IPS-18c (cell line): ENCODE measurements around the gene ORC1.

Source experiments
- H3K4me3 ChIP-seq: 2 replicates; pipeline ENCODE4 v1.7.0; 2013; ENCODE audit warnings: low read depth, mild to moderate bottlenecking, low read length, moderate library complexity; ENCODE audit not compliant: insufficient read depth
- H3K9me3 ChIP-seq: one replicate; pipeline ENCODE4 v1.6.1; 2013; ENCODE audit warnings: mild to moderate bottlenecking, low read length, moderate library complexity; ENCODE audit not compliant: control insufficient read depth, insufficient read depth

The ORC1 gene

GRCh38 chr1:52358851-52359497 lies 45.2 kb downstream of the ORC1 start:
- Histone ChIP-seq H3K9me3 (no peaks in the 10 kb centered on the region), H3K4me3 (no peak overlapping the region)

- Histone ChIP-seq H3K9me3 (no peaks in the 10 kb centered on the region), H3K4me3 (no peak overlapping the region)
Measured at GRCh38 chr1:52357397-52357796, 46.8 kb downstream of the ORC1 start.

GRCh38 chr1:52356818-52357355 lies 47.3 kb downstream of the ORC1 start:
- Histone ChIP-seq H3K9me3 (no peaks in the 10 kb centered on the region), H3K4me3 (no peak overlapping the region)

- no peak overlapping the region for H3K4me3 ChIP-seq
- H3K9me3 ChIP-seq = no peaks in the 10 kb centered on the region
Measured at GRCh38 chr1:52355847-52356505, 48.2 kb downstream of the ORC1 start.

- Histone ChIP-seq H3K9me3 (no peaks in the 10 kb centered on the region), H3K4me3 (no peak overlapping the region)
Measured at GRCh38 chr1:52355436-52355835, 48.8 kb downstream of the ORC1 start.

- H3K9me3 ChIP-seq = no peaks in the 10 kb centered on the region
- no peak overlapping the region for H3K4me3 ChIP-seq
Measured at GRCh38 chr1:52352690-52353089, 51.5 kb downstream of the ORC1 start.

- no peak overlapping the region for H3K4me3 ChIP-seq
- no peaks in the 10 kb centered on the region for H3K9me3 ChIP-seq
Measured at GRCh38 chr1:52348704-52349300, 55.4 kb downstream of the ORC1 start.

- no peak overlapping the region for H3K4me3 ChIP-seq
- no peaks in the 10 kb centered on the region for H3K9me3 ChIP-seq
Measured at GRCh38 chr1:52346653-52347052, 57.6 kb downstream of the ORC1 start.

- H3K4me3 ChIP-seq = no peak overlapping the region
- H3K9me3 ChIP-seq = no peaks in the 10 kb centered on the region
Measured at GRCh38 chr1:52345252-52345651, 59.0 kb downstream of the ORC1 start.

GRCh38 chr1:52343979-52344378 lies 60.2 kb downstream of the ORC1 start:
- Histone ChIP-seq H3K9me3 (no peaks in the 10 kb centered on the region), H3K4me3 (no peak overlapping the region)

GRCh38 chr1:52341655-52342260 lies 62.5 kb downstream of the ORC1 start:
- H3K9me3 ChIP-seq = no peaks in the 10 kb centered on the region
- H3K4me3 ChIP-seq = no peak overlapping the region

- Histone ChIP-seq H3K9me3 (no peaks in the 10 kb centered on the region), H3K4me3 (no peak overlapping the region)
Measured at GRCh38 chr1:52337439-52337838, 66.8 kb downstream of the ORC1 start.

- H3K9me3 ChIP-seq = no peaks in the 10 kb centered on the region
- H3K4me3 ChIP-seq = no peak overlapping the region
Measured at GRCh38 chr1:52334906-52335528, 69.2 kb downstream of the ORC1 start.

- no peaks in the 10 kb centered on the region for H3K9me3 ChIP-seq
- H3K4me3 ChIP-seq = no peak overlapping the region
Measured at GRCh38 chr1:52332411-52332810, 71.8 kb downstream of the ORC1 start.

GRCh38 chr1:52328615-52329014 lies 75.6 kb downstream of the ORC1 start:
- H3K9me3 ChIP-seq = no peaks in the 10 kb centered on the region
- no peak overlapping the region for H3K4me3 ChIP-seq

GRCh38 chr1:52325786-52326185 lies 78.4 kb downstream of the ORC1 start:
- Histone ChIP-seq H3K9me3 (no peaks in the 10 kb centered on the region), H3K4me3 (no peak overlapping the region)

GRCh38 chr1:52323731-52324130 lies 80.5 kb downstream of the ORC1 start:
- Histone ChIP-seq H3K4me3 (no peak overlapping the region), H3K9me3 (no peaks in the 10 kb centered on the region)
